ENCODE measurements around the gene SND1. TPM values are rescaled to one million over a fixed set of nuclear protein-coding genes. Genes with fewer than 3 reads are reported as not detected.
A peak's percentile ranks its signal among the peaks of the same experiment; 100 is the strongest.

Gene SND1
- total RNA-seq, 2 donors from 2014 or later, result 108 to 123 TPM

GRCh38 chr7:128027485-128027980 is 375.5 kb downstream of the SND1 start:
- peak; percentile 45 to 49 for DNase-seq
- peak; percentile 80 for ATAC-seq
- intact Hi-C loops (cut with DNase I, micrococcal nuclease), result no loop called here

- intact Hi-C loops (cut with DNase I, micrococcal nuclease), result no loop called here
- DNase-seq, result no peak
- ATAC-seq, result no peak
Observed at GRCh38 chr7:128029405-128029995, 377.5 kb downstream of the SND1 start.

GRCh38 chr7:128030263-128030653 is 378.3 kb downstream of the SND1 start:
- ATAC-seq, result no peak
- intact Hi-C loops (cut with DNase I, micrococcal nuclease), result no loop called here
- DNase-seq, result no peak

- peak; percentile 63 for ATAC-seq
Observed at GRCh38 chr7:128030654-128031611, 378.9 kb downstream of the SND1 start, which contains the start of gene LRRC4. Gene LRRC4 (minus strand): TSS chr7:128031437. CDS start chr7:128030640, 797 bp downstream.

GRCh38 chr7:128031901-128032604 is 380.1 kb downstream of the SND1 start:
- DNase-seq, result peak in 1 of 2 donors; percentile 46
- intact Hi-C loops (cut with DNase I, micrococcal nuclease), result no loop called here
- peak; percentile 51 for ATAC-seq

More at GRCh38 chr7:128030654-128031611, 378.9 kb downstream of the SND1 start, which contains the start of gene LRRC4:
- peak in 1 of 2 donors; percentile 65 for DNase-seq
- intact Hi-C loops (cut with DNase I, micrococcal nuclease), result no loop called here

GRCh38 chr7:128032605-128033235 is 380.7 kb downstream of the SND1 start:
- DNase-seq (peak in 1 of 2 donors; percentile 18), ATAC-seq (no peak)

GRCh38 chr7:128033246-128033645 is 381.3 kb downstream of the SND1 start:
- DNase-seq, result no peak
- intact Hi-C loops (cut with DNase I, micrococcal nuclease), result no loop called here
- ATAC-seq, result no peak

More at GRCh38 chr7:128032605-128033235, 380.7 kb downstream of the SND1 start:
- intact Hi-C loops (cut with DNase I, micrococcal nuclease), result no loop called here

- ATAC-seq, result no peak
- DNase-seq, result no peak
- intact Hi-C loops (cut with DNase I, micrococcal nuclease), result no loop called here
Observed at GRCh38 chr7:128034825-128035224, 382.8 kb downstream of the SND1 start.

GRCh38 chr7:128035712-128036111 is 383.7 kb downstream of the SND1 start:
- intact Hi-C loops (cut with DNase I, micrococcal nuclease), result no loop called here
- no peak for DNase-seq
- peak; percentile 38 for ATAC-seq

- ATAC-seq, result no peak
- DNase-seq, result no peak
- intact Hi-C loops (cut with DNase I, micrococcal nuclease), result no loop called here
Observed at GRCh38 chr7:128036226-128036940, 384.4 kb downstream of the SND1 start.

GRCh38 chr7:128037081-128037480 is 385.1 kb downstream of the SND1 start:
- DNase-seq (no peak), ATAC-seq (no peak)
- intact Hi-C loops (cut with DNase I, micrococcal nuclease), result no loop called here

GRCh38 chr7:128037880-128038619 is 386.1 kb downstream of the SND1 start:
- ATAC-seq, result no peak
- no peak for DNase-seq
- intact Hi-C loops (cut with DNase I, micrococcal nuclease), result no loop called here

GRCh38 chr7:128039544-128039953 is 387.6 kb downstream of the SND1 start:
- DNase-seq, result no peak
- ATAC-seq, result peak; percentile 86

GRCh38 chr7:128040205-128040604 is 388.2 kb downstream of the SND1 start:
- intact Hi-C loops (cut with DNase I, micrococcal nuclease), result no loop called here
- DNase-seq, result no peak
- peak; percentile 10 for ATAC-seq

More at GRCh38 chr7:128039544-128039953, 387.6 kb downstream of the SND1 start:
- intact Hi-C loops (cut with DNase I, micrococcal nuclease), result no loop called here

- ATAC-seq (peak; percentile 33), DNase-seq (no peak)
- intact Hi-C loops (cut with DNase I, micrococcal nuclease), result no loop called here
Observed at GRCh38 chr7:128041203-128041602, 389.2 kb downstream of the SND1 start.

GRCh38 chr7:128042012-128042411 is 390.0 kb downstream of the SND1 start:
- ATAC-seq (no peak), DNase-seq (no peak)
- intact Hi-C loops (cut with DNase I, micrococcal nuclease), result no loop called here

- ATAC-seq (no peak), DNase-seq (no peak)
- intact Hi-C loops (cut with DNase I, micrococcal nuclease), result no loop called here
Observed at GRCh38 chr7:128044064-128044463, 392.1 kb downstream of the SND1 start.
